Skeletal muscle tissue (tissue), 4 donors: ENCODE measurements around the gene GRIA1. TPM values are rescaled to one million over a fixed set of nuclear protein-coding genes. Genes with fewer than 3 reads are reported as not detected.

Experiments
- H3K27ac ChIP-seq: one replicate; pipeline ENCODE4 v1.7.0; 2013; ENCODE audit warnings: mild to moderate bottlenecking, low read depth, low read length, inconsistent platforms
- H3K27me3 ChIP-seq, 3 donors: one replicate each; pipeline ENCODE4 v1.7.0; 2013; ENCODE audit warnings: low read length in 3 of 3; ENCODE audit not compliant: control insufficient read depth in 3 of 3, insufficient read depth in 3 of 3
- H3K36me3 ChIP-seq, 3 donors: one replicate each; pipeline ENCODE4 v1.7.0; 2013; ENCODE audit warnings: low read length in 3 of 3; ENCODE audit not compliant: control insufficient read depth in 3 of 3, insufficient read depth in 3 of 3
- H3K4me1 ChIP-seq, 3 donors: one replicate each; pipeline ENCODE4 v1.7.0; 2013; ENCODE audit warnings: low read length in 3 of 3, mild to moderate bottlenecking in 3 of 3; ENCODE audit not compliant: control insufficient read depth in 3 of 3, insufficient read depth in 3 of 3
- H3K4me3 ChIP-seq, 3 donors: one replicate each; pipeline ENCODE4 v1.7.0; 2013; ENCODE audit warnings: low read length in 3 of 3
- H3K9ac ChIP-seq, 3 donors: one replicate each; pipeline ENCODE4 v1.7.0; 2013; ENCODE audit warnings: low read length in 3 of 3, mild to moderate bottlenecking in 3 of 3, moderate library complexity in 2 of 3, low read depth in 1 of 3
- H3K9me3 ChIP-seq, 3 donors: one replicate each; pipeline ENCODE4 v1.7.0; 2013; ENCODE audit warnings: low read length in 3 of 3; ENCODE audit not compliant: control insufficient read depth in 3 of 3
- total RNA-seq: library from RNA; depleted of rRNA; stranded (reverse); fragments of >200 nt; gene quantifications from one replicate; pipeline ENCODE4 v1.2.3, GENCODE V29; 2014
- donor health status: Osteomylitis.

The GRIA1 gene
- total RNA-seq, 1 donor from 2014 or later: 1.0 TPM

DNA sequence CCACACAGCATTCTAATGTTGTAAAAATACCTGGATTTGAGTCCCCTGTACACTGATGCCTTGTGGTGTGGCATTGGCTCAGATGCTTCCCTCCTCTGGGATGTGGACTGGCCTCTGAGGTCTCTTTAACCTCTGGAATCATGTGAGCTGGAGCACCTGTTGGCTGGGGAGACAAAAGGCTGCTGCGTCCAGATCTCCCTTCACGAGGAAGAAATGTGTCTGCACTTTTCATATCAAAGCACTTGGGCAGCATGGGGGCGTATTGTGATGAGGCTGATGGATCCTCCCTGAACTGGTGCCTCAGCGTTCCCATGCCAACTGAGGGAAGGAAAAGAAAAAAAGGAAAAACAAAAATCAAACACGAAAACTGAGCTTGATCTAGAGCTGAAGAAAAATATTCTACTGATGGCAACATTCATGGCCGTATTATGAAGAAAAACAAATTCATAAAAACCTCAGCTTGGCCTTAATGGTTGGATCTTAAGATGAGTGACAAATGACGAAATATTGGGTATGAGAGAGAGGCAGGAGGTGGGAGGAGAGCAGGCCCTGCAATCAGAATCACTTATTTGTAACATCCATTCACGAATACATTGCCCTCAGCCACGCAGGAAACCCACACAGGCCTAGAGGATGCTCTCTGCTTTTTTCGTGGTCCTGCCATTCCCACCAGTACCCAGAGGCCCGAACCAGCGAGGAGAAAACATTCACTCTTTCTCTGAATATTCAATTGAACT lies 26.2 kb downstream of the GRIA1 start:
- H3K36me3 ChIP-seq: no peaks in the 10 kb centered on the region
- H3K4me3 ChIP-seq: no peak overlapping the region
- no peak overlapping the region for H3K9ac ChIP-seq
- no peaks in the 10 kb centered on the region for H3K9me3 ChIP-seq
- H3K27ac ChIP-seq: no peak overlapping the region
- H3K27me3 ChIP-seq: no peaks in the 10 kb centered on the region
- no peaks in the 10 kb centered on the region for H3K4me1 ChIP-seq

DNA sequence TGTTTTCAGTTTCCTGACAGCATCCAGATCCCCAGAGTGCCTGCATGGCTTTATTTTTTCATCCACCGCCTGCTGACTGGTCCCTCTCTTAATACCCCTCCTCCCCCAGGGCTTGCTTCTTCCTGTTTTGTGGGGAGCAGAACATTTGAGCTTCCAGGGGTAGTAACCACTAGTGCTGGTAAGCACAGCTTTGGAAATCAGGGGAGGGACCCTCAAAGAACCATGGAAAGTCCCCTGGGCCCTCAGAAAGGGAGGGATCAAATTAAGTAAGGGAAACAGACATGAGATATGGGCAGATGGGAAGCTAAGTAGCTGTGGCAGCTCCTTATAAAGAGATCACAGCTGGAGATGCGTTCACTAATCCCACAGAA lies 26.8 kb downstream of the GRIA1 start:
- Histone ChIP-seq H3K9me3 (no peaks in the 10 kb centered on the region), H3K36me3 (no peaks in the 10 kb centered on the region), H3K4me3 (no peak overlapping the region), H3K27me3 (no peaks in the 10 kb centered on the region), H3K4me1 (no peaks in the 10 kb centered on the region), H3K27ac (no peak overlapping the region), H3K9ac (no peak overlapping the region)

- no peak overlapping the region for H3K27ac ChIP-seq
- no peaks in the 10 kb centered on the region for H3K36me3 ChIP-seq
These were observed 29.7 kb downstream of the GRIA1 start for GRCh38 chr5:153520137-153520536.

GRCh38 chr5:153520952-153521351 lies 30.5 kb downstream of the GRIA1 start:
- Histone ChIP-seq H3K9me3 (no peaks in the 10 kb centered on the region), H3K27me3 (no peaks in the 10 kb centered on the region), H3K36me3 (no peaks in the 10 kb centered on the region), H3K4me3 (no peak overlapping the region), H3K4me1 (peaks cover 0 to 2% (median 0%) of the 10 kb centered on the region in 3 donors), H3K27ac (no peak overlapping the region), H3K9ac (no peak overlapping the region)

More at GRCh38 chr5:153520137-153520536, 29.7 kb downstream of the GRIA1 start:
- Histone ChIP-seq H3K9ac (no peak overlapping the region), H3K4me3 (no peak overlapping the region), H3K4me1 (peaks cover 0 to 2% (median 0%) of the 10 kb centered on the region in 3 donors), H3K27me3 (no peaks in the 10 kb centered on the region), H3K9me3 (no peaks in the 10 kb centered on the region)

DNA sequence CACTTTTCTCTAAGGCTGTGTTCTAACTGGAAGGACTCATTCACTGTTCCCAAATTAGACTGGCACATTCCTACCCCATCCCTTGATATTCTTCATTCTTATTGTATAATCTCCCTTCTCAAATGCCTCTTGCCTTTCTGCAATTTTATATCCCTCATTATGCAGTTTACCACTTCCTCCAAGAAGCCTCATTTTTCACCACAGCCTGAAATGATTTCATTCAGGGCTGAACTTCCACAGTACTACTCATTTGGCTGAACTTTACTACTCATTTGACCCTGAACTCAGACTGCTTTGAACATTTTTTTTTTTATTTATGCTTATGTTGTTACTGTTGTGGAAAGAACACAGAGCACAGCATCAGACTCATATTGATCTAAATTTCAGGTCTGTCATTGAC lies 32.7 kb downstream of the GRIA1 start:
- no peaks in the 10 kb centered on the region for H3K27me3 ChIP-seq
- no peaks in the 10 kb centered on the region for H3K36me3 ChIP-seq
- H3K4me1 ChIP-seq: peaks cover 0 to 2% (median 0%) of the 10 kb centered on the region in 3 donors
- no peak overlapping the region for H3K27ac ChIP-seq
- no peaks in the 10 kb centered on the region for H3K9me3 ChIP-seq
- no peak overlapping the region for H3K9ac ChIP-seq
- H3K4me3 ChIP-seq: no peak overlapping the region

DNA sequence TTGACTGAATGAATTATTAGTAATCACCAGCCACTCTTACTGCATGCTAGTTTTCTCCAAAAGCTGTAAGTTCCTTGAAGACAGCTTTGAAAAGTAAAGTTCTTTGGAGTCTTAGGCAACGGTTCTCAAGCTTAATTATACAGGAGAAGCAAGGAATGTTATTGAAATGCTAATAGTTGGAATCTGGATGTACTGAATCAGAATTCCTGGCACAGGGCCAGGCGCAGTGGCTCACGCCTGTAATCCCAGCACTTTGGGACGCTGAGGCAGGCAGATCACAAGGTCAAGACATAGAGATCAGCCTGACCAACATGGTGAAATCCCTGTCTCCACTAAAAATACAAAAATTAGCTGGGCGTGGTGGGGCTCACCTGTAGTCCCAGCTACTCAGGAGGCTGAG lies 33.4 kb downstream of the GRIA1 start:
- Histone ChIP-seq H3K4me1 (peaks cover 0 to 2% (median 0%) of the 10 kb centered on the region in 3 donors), H3K27me3 (no peaks in the 10 kb centered on the region), H3K9me3 (no peaks in the 10 kb centered on the region), H3K36me3 (no peaks in the 10 kb centered on the region), H3K4me3 (no peak overlapping the region), H3K27ac (no peak overlapping the region), H3K9ac (no peak overlapping the region)

DNA sequence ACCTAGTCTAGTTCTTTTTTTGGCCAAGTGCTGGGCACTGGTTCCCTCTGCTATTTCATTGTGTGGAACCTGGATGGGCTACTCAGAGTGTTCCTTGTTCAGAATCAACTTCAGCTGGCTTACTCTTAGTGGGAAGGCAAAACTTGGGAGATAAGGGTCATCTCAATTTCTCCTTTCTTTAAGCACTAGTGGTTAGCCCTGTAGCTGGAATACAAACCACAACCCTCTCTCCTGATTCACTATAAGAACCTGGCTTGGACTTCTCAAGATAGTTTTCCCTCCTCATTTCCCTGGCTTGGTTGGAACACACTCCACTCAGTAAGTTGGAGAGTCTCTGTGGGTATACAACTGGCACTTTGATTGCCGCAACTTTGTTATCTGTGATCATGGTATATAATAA lies 35.1 kb downstream of the GRIA1 start:
- Histone ChIP-seq H3K4me3 (no peak overlapping the region), H3K36me3 (no peaks in the 10 kb centered on the region), H3K4me1 (peaks cover 0 to 2% (median 0%) of the 10 kb centered on the region in 3 donors), H3K27ac (no peak overlapping the region), H3K9ac (no peak overlapping the region), H3K9me3 (no peaks in the 10 kb centered on the region), H3K27me3 (no peaks in the 10 kb centered on the region)

- H3K9me3 ChIP-seq: no peaks in the 10 kb centered on the region
- no peaks in the 10 kb centered on the region for H3K4me1 ChIP-seq
These were observed 40.1 kb downstream of the GRIA1 start for GRCh38 chr5:153530357-153531143.

DNA sequence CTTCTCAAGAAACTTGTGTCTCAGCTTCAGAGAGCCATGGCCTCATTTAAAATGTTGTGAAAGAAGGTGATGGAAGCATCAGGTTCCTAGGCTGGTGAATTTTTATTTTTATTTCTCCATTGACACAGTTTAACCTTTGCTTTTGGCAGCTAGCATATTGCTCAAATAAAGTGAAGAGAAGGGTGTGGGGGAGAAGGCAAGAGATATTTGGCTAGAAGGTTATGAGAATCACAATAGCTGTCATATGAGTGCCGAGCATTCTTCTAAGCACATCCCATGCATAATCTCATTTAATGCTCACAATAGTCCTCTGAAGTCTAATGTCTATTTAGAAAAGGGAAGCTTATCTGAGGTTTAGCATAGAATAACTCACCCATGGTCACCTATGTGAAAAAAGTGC lies 43.1 kb downstream of the GRIA1 start:
- Histone ChIP-seq H3K27me3 (no peaks in the 10 kb centered on the region), H3K4me3 (no peak overlapping the region)

More at GRCh38 chr5:153530357-153531143, 40.1 kb downstream of the GRIA1 start:
- no peak overlapping the region for H3K9ac ChIP-seq
- no peak overlapping the region for H3K27ac ChIP-seq
- H3K4me3 ChIP-seq: no peak overlapping the region
- no peaks in the 10 kb centered on the region for H3K36me3 ChIP-seq
- no peaks in the 10 kb centered on the region for H3K27me3 ChIP-seq

DNA sequence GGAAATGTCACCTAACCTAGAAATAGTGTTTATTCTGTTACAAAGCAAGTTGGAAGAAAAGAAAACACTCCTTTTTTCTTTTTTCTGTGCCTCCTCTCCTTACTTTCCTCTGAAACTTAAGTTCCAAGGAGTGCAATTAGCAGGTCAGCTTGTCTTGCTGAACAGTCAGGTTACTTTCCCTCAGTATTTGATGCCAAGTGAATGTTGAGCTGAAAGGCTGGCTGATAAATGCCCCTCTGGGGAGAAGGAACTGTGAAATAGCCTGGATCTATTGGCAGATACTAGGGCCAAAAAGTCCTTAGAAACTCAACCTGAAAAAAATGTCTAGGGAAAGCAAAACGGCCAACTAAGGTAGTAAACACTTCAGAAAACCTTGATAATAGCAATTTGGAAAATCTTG lies 43.6 kb downstream of the GRIA1 start:
- no peaks in the 10 kb centered on the region for H3K4me1 ChIP-seq
- no peak overlapping the region for H3K27ac ChIP-seq
- H3K27me3 ChIP-seq: no peaks in the 10 kb centered on the region
- no peaks in the 10 kb centered on the region for H3K36me3 ChIP-seq
- H3K4me3 ChIP-seq: no peak overlapping the region
- no peak overlapping the region for H3K9ac ChIP-seq
- H3K9me3 ChIP-seq: no peaks in the 10 kb centered on the region

More for the DNA sequence above, 43.1 kb downstream of the GRIA1 start:
- H3K27ac ChIP-seq: no peak overlapping the region
- H3K9me3 ChIP-seq: no peaks in the 10 kb centered on the region
- H3K4me1 ChIP-seq: no peaks in the 10 kb centered on the region
- H3K9ac ChIP-seq: no peak overlapping the region
- no peaks in the 10 kb centered on the region for H3K36me3 ChIP-seq
